ENCODE results near the gene PARD3.

DNA sequence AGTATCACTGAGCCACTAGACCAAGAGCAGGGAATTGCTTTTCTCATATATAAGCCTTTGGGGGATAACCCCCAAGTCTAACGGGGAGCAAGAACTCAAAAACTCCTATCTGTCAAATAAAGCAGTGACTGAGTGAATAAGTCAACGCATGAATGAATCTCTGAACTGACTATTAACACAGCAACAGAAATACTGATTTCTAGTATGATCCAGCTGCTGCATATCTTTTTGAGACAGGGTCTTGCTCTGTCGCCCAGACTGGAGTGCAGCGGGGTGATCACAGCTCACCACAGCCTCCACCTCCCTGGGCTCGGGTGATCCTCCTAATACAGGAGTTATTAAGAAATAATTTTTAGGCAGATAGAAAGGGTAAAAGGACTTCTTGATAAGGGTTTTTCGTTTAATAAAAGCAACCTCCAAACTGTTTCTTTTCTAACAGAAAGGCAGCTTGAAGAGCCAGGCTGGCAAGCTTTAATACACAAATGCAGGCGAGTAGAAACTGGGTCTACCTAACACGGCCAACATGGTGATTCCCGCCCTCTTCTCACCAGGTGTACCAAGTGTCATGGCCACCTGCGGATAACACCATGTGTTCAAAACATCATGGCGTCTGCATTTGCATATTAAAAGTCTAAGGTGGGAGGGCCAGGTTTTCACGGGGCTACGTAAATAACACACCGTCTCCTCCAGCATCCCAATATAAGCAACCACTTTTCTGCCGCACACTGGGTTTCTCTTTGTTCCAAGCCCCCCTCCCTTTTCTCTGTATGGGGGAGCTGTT lies 631.9 kb downstream of the PARD3 start:
- TF ChIP-seq, protein P1, sequence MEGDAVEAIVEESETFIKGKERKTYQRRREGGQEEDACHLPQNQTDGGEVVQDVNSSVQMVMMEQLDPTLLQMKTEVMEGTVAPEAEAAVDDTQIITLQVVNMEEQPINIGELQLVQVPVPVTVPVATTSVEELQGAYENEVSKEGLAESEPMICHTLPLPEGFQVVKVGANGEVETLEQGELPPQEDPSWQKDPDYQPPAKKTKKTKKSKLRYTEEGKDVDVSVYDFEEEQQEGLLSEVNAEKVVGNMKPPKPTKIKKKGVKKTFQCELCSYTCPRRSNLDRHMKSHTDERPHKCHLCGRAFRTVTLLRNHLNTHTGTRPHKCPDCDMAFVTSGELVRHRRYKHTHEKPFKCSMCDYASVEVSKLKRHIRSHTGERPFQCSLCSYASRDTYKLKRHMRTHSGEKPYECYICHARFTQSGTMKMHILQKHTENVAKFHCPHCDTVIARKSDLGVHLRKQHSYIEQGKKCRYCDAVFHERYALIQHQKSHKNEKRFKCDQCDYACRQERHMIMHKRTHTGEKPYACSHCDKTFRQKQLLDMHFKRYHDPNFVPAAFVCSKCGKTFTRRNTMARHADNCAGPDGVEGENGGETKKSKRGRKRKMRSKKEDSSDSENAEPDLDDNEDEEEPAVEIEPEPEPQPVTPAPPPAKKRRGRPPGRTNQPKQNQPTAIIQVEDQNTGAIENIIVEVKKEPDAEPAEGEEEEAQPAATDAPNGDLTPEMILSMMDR (IDR thresholded peaks at IDR 0.05), result no peak
- TF ChIP-seq POLR2AphosphoS5 (IDR thresholded peaks at IDR 0.05) (no peak), POLR2A (IDR thresholded peaks at IDR 0.05) (no peak), EP300 (IDR thresholded peaks at IDR 0.05; ENCODE audit: low read depth) (no peak)
